Body of pancreas (tissue), 4 donors: ENCODE data around the gene GPR35.

Experiments
- CTCF ChIP-seq, 7 experiments: fragments of 450-650 bp in 4 of 7; fragments of 200-600 bp in 3 of 7; sonication (generic) in 3 of 7; IDR thresholded peaks; one replicate each; pipeline ENCODE4 v1.5.1; 2016 to 2019; ENCODE audit warnings: antibody characterized with exemption in 7 of 7
- POLR2A ChIP-seq, 3 donors: fragments of 450-650 bp; IDR thresholded peaks; one replicate each; pipeline ENCODE4 v1.6.1; 2016; ENCODE audit warnings: antibody characterized with exemption in 3 of 3, mild to moderate bottlenecking in 2 of 3

- no peak for TF ChIP-seq POLR2A (IDR thresholded peaks at IDR 0.05)
- TF ChIP-seq CTCF (IDR thresholded peaks at IDR 0.05), result no peak
Measured at GRCh38 chr2:240602266-240603050, 22.8 kb upstream of the GPR35 start.
